Body of pancreas (tissue), 4 donors: ENCODE results near the gene MCTP1.

Experiments used
- CTCF ChIP-seq, 7 experiments: fragments of 450-650 bp in 4 of 7; fragments of 200-600 bp in 3 of 7; sonication (generic) in 3 of 7; IDR thresholded peaks; one replicate each; pipeline ENCODE4 v1.5.1; 2016 to 2019; ENCODE audit warnings: antibody characterized with exemption in 7 of 7
- POLR2A ChIP-seq, 3 donors: fragments of 450-650 bp; IDR thresholded peaks; one replicate each; pipeline ENCODE4 v1.6.1; 2016; ENCODE audit warnings: antibody characterized with exemption in 3 of 3, mild to moderate bottlenecking in 2 of 3

- TF ChIP-seq POLR2A (IDR thresholded peaks at IDR 0.05) (no peak), CTCF (IDR thresholded peaks at IDR 0.05) (no peak)
These were observed 623.8 kb downstream of the MCTP1 start for GRCh38 chr5:94661086-94661485.
